Measurements from ENCODE around the gene CA9.
"Not testable (repeated sequence)": the region's sequence is repeated elsewhere in the genome, so short reads cannot be mapped to it uniquely, and the experiment has no call there.

Gene CA9

GRCh38 chr9:35673132-35674024, at the start of gene CA9:
CA9 (plus strand) TSS chr9:35673928; CDS start chr9:35673960, 32 bp downstream.
- no peak for DNase-seq (ENCODE audit: low spot score)

GRCh38 chr9:35627575-35627974, 46.2 kb upstream of the CA9 start:
- no peak for DNase-seq (ENCODE audit: low spot score)

GRCh38 chr9:35628389-35628991, 45.2 kb upstream of the CA9 start:
- DNase-seq (ENCODE audit: low spot score), result no peak

DNA sequence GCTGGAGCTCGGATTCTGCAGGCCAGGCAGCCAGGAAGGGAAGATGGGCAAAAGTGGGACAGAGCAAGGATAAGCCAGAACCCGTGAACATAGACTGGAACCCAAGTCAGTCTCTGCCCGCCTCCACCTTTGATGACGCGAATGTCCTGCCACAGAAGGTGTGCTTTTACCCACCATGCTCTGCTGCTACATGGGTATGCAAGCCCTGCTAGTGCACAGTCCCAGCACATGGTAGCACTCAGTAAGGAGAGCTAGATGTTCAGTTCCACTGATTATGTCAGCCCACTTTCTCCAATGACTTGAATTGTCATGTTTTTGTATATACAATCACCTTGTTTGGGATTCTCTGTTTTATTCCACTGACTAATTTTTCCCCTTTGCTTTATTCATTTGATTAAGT, 44.1 kb upstream of the CA9 start:
- no peak for DNase-seq (ENCODE audit: low spot score)

- DNase-seq (ENCODE audit: low spot score), result no peak
These were observed 38.0 kb upstream of the CA9 start for GRCh38 chr9:35635730-35636129.

- DNase-seq (ENCODE audit: low spot score), result no peak
These were observed 37.4 kb upstream of the CA9 start for GRCh38 chr9:35636135-35636876.

DNA sequence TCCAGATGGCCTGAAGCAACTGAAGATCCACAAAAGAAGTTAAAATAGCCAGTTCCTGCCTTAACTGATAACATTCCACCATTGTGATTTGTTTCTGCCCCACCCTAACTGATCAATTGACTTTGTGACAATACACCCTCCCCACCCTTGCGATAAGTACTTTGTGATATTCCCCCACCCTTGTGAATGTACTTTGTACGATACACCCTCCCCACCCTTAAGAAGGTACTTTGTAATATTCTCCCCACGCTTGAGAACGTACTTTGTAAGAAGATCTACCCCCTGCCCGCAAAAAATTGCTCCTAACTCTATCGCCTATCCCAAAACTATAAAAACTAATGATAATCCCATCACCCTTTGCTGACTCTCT, 36.9 kb upstream of the CA9 start:
- DNase-seq (ENCODE audit: low spot score), result not testable (repeated sequence)

DNA sequence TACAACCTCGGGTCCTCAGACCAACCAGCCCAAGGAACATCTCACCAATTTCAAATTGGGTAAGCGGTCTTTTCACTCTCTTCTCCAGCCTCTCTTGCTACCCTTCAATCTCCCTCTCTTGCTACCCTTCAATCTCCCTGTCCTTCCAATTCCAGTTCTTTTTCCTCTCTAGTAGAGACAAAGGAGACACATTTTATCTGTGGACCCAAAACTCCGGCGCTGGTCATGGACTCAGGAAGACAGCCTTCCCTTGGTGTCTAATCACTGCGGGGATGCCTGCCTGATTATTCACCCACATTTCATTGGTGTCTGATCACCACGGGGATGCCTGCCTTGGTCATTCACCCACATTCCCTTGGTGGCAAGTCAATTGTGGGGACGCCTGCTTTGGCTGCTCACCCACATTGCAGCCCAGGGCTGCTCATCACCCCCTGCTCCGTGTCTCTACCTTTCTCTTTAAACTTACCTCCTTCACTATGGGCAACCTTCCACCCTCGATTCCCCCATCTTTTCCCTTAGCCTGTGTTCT, 36.2 kb upstream of the CA9 start:
- not testable (repeated sequence) for DNase-seq (ENCODE audit: low spot score)

DNA sequence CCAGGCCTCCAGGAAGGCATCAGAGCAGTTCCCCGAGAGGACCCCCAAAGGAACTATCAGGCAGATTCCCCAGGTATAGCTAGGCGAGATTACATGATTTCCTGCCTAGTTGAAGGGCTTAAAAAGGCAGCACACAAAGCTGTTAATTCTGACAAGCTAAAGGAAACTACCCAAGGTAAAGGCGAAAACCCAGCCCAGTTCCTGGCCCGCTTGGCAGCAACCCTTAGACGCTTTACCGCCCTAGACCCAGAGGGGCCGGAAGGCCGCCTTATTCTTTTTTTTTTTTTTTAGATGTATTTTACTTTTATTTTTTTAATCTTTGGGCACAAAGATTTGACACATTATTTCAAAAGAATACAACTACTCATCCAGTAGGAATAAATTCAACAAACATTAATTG, 35.0 kb upstream of the CA9 start:
- DNase-seq (ENCODE audit: low spot score), result not testable (repeated sequence)

GRCh38 chr9:35639225-35639624, 34.5 kb upstream of the CA9 start:
- not testable (repeated sequence) for DNase-seq (ENCODE audit: low spot score)

DNA sequence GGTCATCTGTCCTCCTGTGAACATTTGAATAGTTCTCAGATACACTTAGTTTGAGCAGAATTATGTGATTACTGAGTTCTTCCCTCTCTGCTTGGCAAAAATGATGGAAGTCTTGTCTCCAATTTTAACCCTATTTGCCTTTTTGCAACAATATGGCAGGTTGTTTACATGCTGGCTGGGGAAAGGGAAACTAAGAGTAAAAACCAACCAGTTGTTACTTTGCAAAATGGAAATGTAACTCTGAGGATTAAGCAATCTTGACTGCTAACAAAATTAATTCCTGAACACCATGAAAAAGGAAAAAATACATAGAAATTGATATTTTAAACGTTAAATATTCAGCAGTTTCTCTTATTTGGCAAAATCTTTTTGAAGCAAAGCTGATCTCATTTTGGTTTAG, 34.1 kb upstream of the CA9 start:
- no peak for DNase-seq (ENCODE audit: low spot score)

- DNase-seq (ENCODE audit: low spot score), result not testable (repeated sequence)
These were observed 33.3 kb upstream of the CA9 start for GRCh38 chr9:35640431-35640830.

DNA sequence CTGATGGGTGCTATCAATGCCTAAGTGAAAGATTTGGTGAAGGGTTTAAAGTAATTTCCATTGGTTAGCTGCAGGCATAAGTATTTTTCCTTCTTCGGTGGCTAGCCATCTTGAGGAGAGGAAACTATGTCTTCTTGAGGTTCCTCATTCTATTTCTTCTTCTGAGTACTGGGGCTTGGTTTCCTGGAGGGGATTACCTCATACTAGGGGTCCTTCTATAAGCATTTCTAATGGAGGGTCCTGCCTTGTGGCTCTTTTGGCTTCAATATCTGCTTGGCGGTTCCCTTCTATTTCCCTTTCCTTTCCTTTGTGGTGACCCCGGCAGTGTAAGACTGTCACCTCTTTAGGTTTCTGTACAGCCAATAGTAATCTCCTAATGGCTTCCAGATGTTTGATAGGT, 32.2 kb upstream of the CA9 start:
- not testable (repeated sequence) for DNase-seq (ENCODE audit: low spot score)

- no peak for DNase-seq (ENCODE audit: low spot score)
These were observed 30.7 kb upstream of the CA9 start for GRCh38 chr9:35643046-35643445.

DNA sequence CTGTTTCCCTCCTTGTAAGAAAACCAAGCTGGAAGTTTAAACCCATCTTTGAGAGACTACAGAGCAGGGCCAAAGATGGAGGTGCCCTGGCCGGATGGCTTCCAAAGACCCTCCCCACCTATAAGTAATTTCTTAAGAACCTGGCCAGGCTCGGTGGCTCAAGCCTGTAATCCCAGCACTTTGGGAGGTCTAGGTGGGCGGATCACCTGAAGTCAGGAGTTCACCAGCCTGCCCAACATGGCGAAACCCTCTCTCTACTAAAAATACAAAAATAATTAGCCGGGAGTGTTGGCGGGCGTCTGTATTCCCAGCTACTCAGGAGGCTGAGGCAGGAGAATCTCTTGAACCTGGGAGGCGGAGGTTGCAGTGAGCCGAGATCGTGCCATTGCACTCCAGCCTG, 28.0 kb upstream of the CA9 start:
- DNase-seq (ENCODE audit: low spot score), result not testable (repeated sequence)

GRCh38 chr9:35646153-35646532, 27.6 kb upstream of the CA9 start:
- DNase-seq (ENCODE audit: low spot score), result no peak

DNA sequence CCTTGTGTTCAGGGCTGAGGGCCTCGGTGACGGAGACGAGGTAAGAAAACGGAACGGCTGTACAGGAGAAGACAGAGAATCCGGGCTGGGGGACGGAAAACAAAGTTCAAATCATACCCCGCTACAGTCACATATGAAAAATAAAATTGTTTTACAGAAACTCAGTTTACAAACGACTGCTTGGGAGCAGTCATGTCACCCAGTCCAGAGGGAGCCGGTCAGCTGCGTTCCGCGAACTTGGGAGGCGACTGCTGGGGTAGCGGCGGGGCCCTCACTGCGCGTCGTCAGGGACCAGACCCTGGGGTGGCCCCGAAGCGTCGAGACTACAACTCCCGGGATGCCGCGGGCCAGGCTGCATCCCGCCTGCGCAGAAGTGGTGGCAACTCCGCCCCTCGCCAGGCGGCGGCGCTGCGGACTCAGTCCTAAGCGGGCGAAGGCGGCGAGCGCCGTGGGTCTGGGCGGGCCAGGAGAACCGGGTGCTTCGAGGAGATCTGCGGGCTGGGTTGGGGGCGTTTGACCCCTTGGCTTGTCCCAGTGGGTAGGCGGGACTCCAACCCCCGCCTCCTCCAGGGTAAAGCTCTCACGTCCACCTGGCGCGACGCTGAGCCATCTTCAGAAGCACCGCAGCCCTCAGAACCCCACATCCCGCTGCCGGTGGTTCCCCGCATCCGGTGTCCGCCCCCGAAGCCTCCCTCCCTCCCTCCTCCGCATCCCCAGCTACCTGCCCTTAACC, 27.0 kb upstream of the CA9 start:
- peak; percentile 87 for DNase-seq (ENCODE audit: low spot score)

GRCh38 chr9:35649431-35650340, 24.0 kb upstream of the CA9 start:
- no peak for DNase-seq (ENCODE audit: low spot score)

DNA sequence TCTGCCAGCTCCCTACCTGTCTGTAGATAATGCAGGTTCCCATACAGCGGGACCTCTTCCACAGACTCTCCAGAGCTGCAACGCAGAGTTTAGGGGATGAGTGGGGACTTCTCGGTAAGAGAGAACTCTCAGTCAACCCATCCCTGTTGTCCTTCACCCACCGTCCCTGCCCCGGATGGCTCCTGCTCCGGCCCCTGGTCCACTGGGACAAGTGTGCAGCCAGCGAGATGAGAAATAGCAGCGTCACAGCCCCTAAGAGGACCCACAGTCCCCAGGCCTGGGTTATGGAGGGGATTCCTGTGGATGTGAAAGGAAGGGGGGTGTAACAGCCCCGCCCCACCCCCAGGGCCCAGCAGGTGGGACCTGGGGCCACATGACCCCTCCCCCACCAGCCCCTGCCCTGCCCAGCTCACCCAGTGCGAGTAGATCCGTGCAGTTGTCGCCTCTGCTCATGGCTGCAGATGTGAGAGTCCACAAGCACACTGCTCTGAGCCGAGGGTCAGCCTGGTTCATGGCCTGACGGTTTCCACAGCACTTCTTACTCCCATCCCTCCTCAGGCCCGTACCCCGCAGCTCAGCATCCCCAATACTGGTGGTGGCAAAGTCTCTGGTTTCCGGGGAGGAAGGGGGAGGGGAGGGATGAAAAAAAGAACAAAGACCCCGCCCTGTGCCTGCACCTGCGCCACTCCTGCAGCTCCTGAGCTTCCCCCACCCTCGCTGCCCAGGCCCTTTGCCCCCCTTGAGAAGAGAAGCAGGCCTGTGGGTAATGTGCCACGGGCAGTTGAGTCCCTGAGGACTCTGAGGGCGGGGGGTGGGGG, 23.2 kb upstream of the CA9 start, which contains the start of gene SIT1:
TSS of gene SIT1 (minus strand) at position 591 of the 818 bp plus-strand sequence. CDS start at position 513, 78 bp downstream.
- DNase-seq (ENCODE audit: low spot score), result no peak

Data from hematopoietic multipotent progenitor cell treated with erythropoietin and hydrocortisone succinate and interleukin-3 and kit ligand, for 17 days (in vitro differentiated cells).